ENCODE measurements around the gene UBE2J1. TPM values are rescaled to one million over a fixed set of nuclear protein-coding genes. Genes with fewer than 3 reads are reported as not detected.

The UBE2J1 gene
- total and polyA plus RNA-seq, 4 donors = 14.7 to 26.4 (median 18.0) TPM

DNA sequence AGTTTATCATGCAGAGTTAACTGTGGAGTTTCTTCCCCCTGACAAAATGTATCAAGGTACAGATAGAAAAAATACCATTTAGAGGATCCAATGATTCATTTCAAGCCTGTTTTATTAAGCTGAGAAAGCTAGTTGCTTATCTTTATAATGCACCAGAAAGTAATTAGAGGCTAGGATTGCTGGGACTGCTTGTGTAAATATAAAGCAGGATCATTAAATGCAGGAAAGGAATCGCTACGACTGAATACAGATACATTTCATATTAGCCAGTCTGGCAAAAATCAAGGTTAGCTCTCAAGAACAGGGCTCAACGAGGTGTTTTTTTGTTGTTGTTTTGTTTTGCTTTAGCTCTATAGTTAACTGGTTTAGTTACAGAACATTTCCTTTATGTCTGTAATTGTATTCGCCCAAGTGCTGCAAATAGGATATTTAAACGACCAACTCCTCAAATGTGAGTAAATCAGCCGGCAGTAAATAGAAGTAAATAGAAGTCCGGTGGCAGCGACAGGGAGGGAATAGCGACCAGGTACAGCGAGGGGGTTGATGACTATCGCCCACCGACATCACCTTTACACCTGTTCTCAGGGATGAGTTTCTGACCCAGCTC, 748 bp downstream of the UBE2J1 start:
- Histone ChIP-seq H3K27ac (ENCODE audit: low read depth in 1 of 2, low read length in 2 of 2) (peak overlapping the region; percentile 97 to 98), H3K9me3 (ENCODE audit: control insufficient read depth in 4 of 4, low read length in 3 of 4) (no peaks in the 10 kb centered on the region), H3K4me3 (ENCODE audit: low read depth in 1 of 3, low read length in 3 of 3) (peak overlapping the region; percentile 92 to 98 (median 97)), H3K36me3 (ENCODE audit: control insufficient read depth in 4 of 4, insufficient read depth in 3 of 4, low read depth in 1 of 4, low read length in 3 of 4) (no peaks in the 10 kb centered on the region), H3K4me1 (ENCODE audit: control insufficient read depth in 4 of 4, insufficient read depth in 4 of 4, low read length in 3 of 4) (peaks cover 10 to 34% (median 18%) of the 10 kb centered on the region in 4 donors), H3K27me3 (ENCODE audit: control insufficient read depth in 4 of 4, insufficient read depth in 4 of 4, low read length in 3 of 4) (no peaks in the 10 kb centered on the region), H3K9ac (ENCODE audit: low read depth in 1 of 2, low read length in 2 of 2) (peak overlapping the region; percentile 94 to 97)
- no peak for TF ChIP-seq NR2F2 (IDR thresholded peaks at IDR 0.05)
- TF ChIP-seq GABPA (IDR thresholded peaks at IDR 0.05 in 1 of 2, conservative IDR thresholded peaks at IDR 0.05 in 1 of 2) = no peak
- TF ChIP-seq RAD21 (IDR thresholded peaks at IDR 0.05) = no peak
- TF ChIP-seq EGR1 (IDR thresholded peaks at IDR 0.05; ENCODE audit: low read depth in 2 of 2) = no peak
- no peak for TF ChIP-seq HNF4A (conservative IDR thresholded peaks at IDR 0.05)
- TF ChIP-seq FOXA2 (IDR thresholded peaks at IDR 0.05) = no peak
- TF ChIP-seq HNF4G (IDR thresholded peaks at IDR 0.05) = no peak
- TF ChIP-seq FOXA1 (IDR thresholded peaks at IDR 0.05) = no peak
- WGBS = under 1% methylated on average over 12 of the region's 12 CpGs
- DNase-seq (ENCODE audit: low spot score) = no peak

DNA sequence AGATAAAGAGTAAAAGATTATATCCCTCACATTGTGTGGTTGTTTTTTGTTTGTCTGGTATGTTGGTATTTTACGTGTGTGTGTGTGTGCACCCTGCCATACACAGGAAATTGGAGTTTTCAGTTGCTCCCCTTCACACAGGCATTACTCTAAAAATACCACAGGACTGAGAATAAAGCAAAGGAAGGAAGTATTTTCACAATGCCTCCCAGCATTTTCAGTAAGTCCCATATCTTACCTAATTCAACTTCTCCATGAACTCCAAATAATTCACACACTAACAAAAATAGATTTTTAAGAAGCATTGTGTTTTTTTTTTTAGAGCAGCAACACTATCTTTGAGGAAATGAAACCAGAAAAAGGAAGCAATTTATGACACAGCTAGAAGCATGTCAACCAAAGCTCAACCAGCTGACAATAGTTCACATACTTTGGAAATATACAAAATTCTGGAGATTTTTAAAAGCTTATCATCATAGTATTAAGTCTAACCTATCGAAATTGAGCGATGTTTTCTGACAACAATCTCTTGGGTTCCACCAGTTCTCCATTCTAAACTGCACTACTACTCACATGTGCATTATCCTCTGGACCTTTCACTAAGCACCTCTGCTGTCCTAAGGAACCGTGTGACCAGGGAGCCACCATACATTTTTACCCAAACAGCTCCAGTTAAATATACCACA, 2.1 kb downstream of the UBE2J1 start:
- peak in 1 of 2 donors; percentile 46 for TF ChIP-seq RXRA (IDR thresholded peaks at IDR 0.05)
- TF ChIP-seq NR2F2 (IDR thresholded peaks at IDR 0.05) = peak; percentile 20
- TF ChIP-seq, protein P1, sequence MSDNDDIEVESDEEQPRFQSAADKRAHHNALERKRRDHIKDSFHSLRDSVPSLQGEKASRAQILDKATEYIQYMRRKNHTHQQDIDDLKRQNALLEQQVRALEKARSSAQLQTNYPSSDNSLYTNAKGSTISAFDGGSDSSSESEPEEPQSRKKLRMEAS (IDR thresholded peaks at IDR 0.05) = peak; percentile 22
- TF ChIP-seq FOXA2 (IDR thresholded peaks at IDR 0.05) = no peak
- H3K27me3 ChIP-seq (ENCODE audit: control insufficient read depth in 4 of 4, insufficient read depth in 4 of 4, low read length in 3 of 4) = no peaks in the 10 kb centered on the region
- peak overlapping the region; percentile 10 to 94 for H3K9ac ChIP-seq (ENCODE audit: low read depth in 1 of 2, low read length in 2 of 2)
- 57% methylated on average over 4 of the region's 4 CpGs for WGBS
- peaks cover 10 to 34% (median 18%) of the 10 kb centered on the region in 4 donors for H3K4me1 ChIP-seq (ENCODE audit: control insufficient read depth in 4 of 4, insufficient read depth in 4 of 4, low read length in 3 of 4)
- H3K27ac ChIP-seq (ENCODE audit: low read depth in 1 of 2, low read length in 2 of 2) = peak overlapping the region; percentile 73 to 97
- H3K36me3 ChIP-seq (ENCODE audit: control insufficient read depth in 4 of 4, insufficient read depth in 3 of 4, low read depth in 1 of 4, low read length in 3 of 4) = no peaks in the 10 kb centered on the region
- no peak for DNase-seq (ENCODE audit: low spot score)
- H3K4me3 ChIP-seq (ENCODE audit: low read depth in 1 of 3, low read length in 3 of 3) = peak overlapping the region in 1 of 3 donors; percentile 3
- no peaks in the 10 kb centered on the region for H3K9me3 ChIP-seq (ENCODE audit: control insufficient read depth in 4 of 4, low read length in 3 of 4)

DNA sequence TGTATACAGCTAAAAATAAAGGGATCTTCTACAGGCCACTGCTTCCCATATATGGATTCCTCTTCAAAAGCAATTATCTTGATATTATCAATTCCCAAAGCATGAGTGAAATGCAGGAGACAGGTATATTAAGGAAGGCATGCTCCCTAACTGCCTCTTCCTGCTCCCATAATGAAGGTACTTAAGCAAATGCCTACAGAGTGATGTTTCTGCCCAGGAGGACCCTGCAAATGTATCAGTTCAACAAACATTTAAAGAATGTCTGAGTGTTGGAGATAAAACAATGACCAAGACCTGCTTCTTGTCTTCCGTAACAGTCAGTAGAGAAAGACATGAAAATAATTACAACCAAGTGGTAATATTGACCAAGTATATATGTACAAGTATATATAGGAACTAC, 4.2 kb downstream of the UBE2J1 start:
- 97% methylated on average over 1 of the region's 1 CpG for WGBS

More for the DNA sequence above, 4.2 kb downstream of the UBE2J1 start:
- Histone ChIP-seq H3K36me3 (ENCODE audit: control insufficient read depth in 4 of 4, insufficient read depth in 3 of 4, low read depth in 1 of 4, low read length in 3 of 4) (no peaks in the 10 kb centered on the region), H3K9me3 (ENCODE audit: control insufficient read depth in 4 of 4, low read length in 3 of 4) (no peaks in the 10 kb centered on the region), H3K4me1 (ENCODE audit: control insufficient read depth in 4 of 4, insufficient read depth in 4 of 4, low read length in 3 of 4) (peaks cover 10 to 38% (median 18%) of the 10 kb centered on the region in 4 donors), H3K4me3 (ENCODE audit: low read depth in 1 of 3, low read length in 3 of 3) (no peak overlapping the region), H3K27ac (ENCODE audit: low read depth in 1 of 2, low read length in 2 of 2) (no peak overlapping the region), H3K9ac (ENCODE audit: low read depth in 1 of 2, low read length in 2 of 2) (no peak overlapping the region), H3K27me3 (ENCODE audit: control insufficient read depth in 4 of 4, insufficient read depth in 4 of 4, low read length in 3 of 4) (no peaks in the 10 kb centered on the region)
- no peak for DNase-seq (ENCODE audit: low spot score)
- TF ChIP-seq, protein P2, sequence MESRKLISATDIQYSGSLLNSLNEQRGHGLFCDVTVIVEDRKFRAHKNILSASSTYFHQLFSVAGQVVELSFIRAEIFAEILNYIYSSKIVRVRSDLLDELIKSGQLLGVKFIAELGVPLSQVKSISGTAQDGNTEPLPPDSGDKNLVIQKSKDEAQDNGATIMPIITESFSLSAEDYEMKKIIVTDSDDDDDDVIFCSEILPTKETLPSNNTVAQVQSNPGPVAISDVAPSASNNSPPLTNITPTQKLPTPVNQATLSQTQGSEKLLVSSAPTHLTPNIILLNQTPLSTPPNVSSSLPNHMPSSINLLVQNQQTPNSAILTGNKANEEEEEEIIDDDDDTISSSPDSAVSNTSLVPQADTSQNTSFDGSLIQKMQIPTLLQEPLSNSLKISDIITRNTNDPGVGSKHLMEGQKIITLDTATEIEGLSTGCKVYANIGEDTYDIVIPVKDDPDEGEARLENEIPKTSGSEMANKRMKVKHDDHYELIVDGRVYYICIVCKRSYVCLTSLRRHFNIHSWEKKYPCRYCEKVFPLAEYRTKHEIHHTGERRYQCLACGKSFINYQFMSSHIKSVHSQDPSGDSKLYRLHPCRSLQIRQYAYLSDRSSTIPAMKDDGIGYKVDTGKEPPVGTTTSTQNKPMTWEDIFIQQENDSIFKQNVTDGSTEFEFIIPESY (IDR thresholded peaks at IDR 0.05) = no peak
- TF ChIP-seq NR2F2 (IDR thresholded peaks at IDR 0.05) (no peak), SP1 (IDR thresholded peaks at IDR 0.05) (no peak), TAF1 (conservative IDR thresholded peaks at IDR 0.05) (no peak), FOXA2 (IDR thresholded peaks at IDR 0.05) (no peak), GABPA (IDR thresholded peaks at IDR 0.05 in 1 of 2, conservative IDR thresholded peaks at IDR 0.05 in 1 of 2) (no peak), HNF4G (IDR thresholded peaks at IDR 0.05) (no peak), EGR1 (IDR thresholded peaks at IDR 0.05; ENCODE audit: low read depth in 2 of 2) (no peak), FOXA1 (IDR thresholded peaks at IDR 0.05) (no peak), JUND (IDR thresholded peaks at IDR 0.05) (no peak), RAD21 (IDR thresholded peaks at IDR 0.05) (no peak)
- TF ChIP-seq, protein P3, sequence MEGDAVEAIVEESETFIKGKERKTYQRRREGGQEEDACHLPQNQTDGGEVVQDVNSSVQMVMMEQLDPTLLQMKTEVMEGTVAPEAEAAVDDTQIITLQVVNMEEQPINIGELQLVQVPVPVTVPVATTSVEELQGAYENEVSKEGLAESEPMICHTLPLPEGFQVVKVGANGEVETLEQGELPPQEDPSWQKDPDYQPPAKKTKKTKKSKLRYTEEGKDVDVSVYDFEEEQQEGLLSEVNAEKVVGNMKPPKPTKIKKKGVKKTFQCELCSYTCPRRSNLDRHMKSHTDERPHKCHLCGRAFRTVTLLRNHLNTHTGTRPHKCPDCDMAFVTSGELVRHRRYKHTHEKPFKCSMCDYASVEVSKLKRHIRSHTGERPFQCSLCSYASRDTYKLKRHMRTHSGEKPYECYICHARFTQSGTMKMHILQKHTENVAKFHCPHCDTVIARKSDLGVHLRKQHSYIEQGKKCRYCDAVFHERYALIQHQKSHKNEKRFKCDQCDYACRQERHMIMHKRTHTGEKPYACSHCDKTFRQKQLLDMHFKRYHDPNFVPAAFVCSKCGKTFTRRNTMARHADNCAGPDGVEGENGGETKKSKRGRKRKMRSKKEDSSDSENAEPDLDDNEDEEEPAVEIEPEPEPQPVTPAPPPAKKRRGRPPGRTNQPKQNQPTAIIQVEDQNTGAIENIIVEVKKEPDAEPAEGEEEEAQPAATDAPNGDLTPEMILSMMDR (IDR thresholded peaks at IDR 0.05; ENCODE audit: low read depth, low read length, missing input control) = no peak
- TF ChIP-seq, protein P4, sequence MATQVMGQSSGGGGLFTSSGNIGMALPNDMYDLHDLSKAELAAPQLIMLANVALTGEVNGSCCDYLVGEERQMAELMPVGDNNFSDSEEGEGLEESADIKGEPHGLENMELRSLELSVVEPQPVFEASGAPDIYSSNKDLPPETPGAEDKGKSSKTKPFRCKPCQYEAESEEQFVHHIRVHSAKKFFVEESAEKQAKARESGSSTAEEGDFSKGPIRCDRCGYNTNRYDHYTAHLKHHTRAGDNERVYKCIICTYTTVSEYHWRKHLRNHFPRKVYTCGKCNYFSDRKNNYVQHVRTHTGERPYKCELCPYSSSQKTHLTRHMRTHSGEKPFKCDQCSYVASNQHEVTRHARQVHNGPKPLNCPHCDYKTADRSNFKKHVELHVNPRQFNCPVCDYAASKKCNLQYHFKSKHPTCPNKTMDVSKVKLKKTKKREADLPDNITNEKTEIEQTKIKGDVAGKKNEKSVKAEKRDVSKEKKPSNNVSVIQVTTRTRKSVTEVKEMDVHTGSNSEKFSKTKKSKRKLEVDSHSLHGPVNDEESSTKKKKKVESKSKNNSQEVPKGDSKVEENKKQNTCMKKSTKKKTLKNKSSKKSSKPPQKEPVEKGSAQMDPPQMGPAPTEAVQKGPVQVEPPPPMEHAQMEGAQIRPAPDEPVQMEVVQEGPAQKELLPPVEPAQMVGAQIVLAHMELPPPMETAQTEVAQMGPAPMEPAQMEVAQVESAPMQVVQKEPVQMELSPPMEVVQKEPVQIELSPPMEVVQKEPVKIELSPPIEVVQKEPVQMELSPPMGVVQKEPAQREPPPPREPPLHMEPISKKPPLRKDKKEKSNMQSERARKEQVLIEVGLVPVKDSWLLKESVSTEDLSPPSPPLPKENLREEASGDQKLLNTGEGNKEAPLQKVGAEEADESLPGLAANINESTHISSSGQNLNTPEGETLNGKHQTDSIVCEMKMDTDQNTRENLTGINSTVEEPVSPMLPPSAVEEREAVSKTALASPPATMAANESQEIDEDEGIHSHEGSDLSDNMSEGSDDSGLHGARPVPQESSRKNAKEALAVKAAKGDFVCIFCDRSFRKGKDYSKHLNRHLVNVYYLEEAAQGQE (IDR thresholded peaks at IDR 0.05) = no peak
- TF ChIP-seq, protein P1 (IDR thresholded peaks at IDR 0.05) = no peak

All from liver (tissue), 9 donors.